Esophagus mucosa (tissue), 1 donor: ENCODE data around the gene RHOU. TPM values are rescaled to one million over a fixed set of nuclear protein-coding genes. Genes with fewer than 3 reads are reported as not detected.

ENCODE experiments used
- ATAC-seq: fragments of 200-7000 bp; cut with Tn5 transposase; one replicate; pipeline ENCODE4 v1.9.1; 2020
- total RNA-seq: library from RNA; stranded (reverse); gene quantifications from one replicate; pipeline ENCODE4 v1.2.4, GENCODE V29; 2023
- donor health status: DM: yes; HTN: yes; CAD: no.

Gene RHOU
- total RNA-seq, 1 donor from 2014 or later = 2.1 TPM

- no peak for ATAC-seq
These were observed 51.3 kb downstream of the RHOU start for GRCh38 chr1:228786361-228787129.

GRCh38 chr1:228791791-228792190, 56.5 kb downstream of the RHOU start:
- ATAC-seq = no peak

- no peak for ATAC-seq
These were observed 57.3 kb downstream of the RHOU start for GRCh38 chr1:228792601-228793000.

GRCh38 chr1:228793032-228793431, 57.8 kb downstream of the RHOU start:
- ATAC-seq = no peak

- no peak for ATAC-seq
These were observed 58.9 kb downstream of the RHOU start for GRCh38 chr1:228794173-228794572.

GRCh38 chr1:228794810-228795209, 59.5 kb downstream of the RHOU start:
- no peak for ATAC-seq

- no peak for ATAC-seq
These were observed 60.3 kb downstream of the RHOU start for GRCh38 chr1:228795596-228795995.

Other genes starting within 250 kb of the RHOU start
- gene RNF187, start 248.1 kb upstream of the RHOU start, total RNA-seq = 126 TPM